ENCODE measurements around the gene INVS. TPM values are rescaled to one million over a fixed set of nuclear protein-coding genes. Genes with fewer than 3 reads are reported as not detected.

Gene INVS
- total RNA-seq, 2 donors from 2014 or later, result 17.7 to 29.7 TPM

DNA sequence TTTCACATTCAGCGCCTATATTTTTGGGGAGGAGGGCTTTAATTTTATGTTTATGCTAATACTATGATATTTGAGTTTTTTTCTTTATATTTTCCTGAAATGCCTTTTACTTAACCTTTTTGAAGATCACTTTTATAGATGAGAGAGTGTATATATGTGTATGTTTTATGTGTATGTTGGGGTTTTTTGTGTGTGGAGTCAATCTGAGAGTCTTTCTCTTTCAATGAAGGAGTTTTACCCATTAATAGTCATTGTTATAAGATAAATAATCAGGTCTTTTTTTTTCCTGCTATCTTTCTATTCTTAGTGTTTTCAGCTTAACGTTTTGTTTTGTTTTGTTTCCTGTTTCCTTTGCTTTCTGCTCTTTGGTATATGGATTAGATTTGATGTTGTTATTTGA, 141.5 kb downstream of the INVS start:
- TF ChIP-seq POLR2AphosphoS5 (IDR thresholded peaks at IDR 0.05) (no peak), POLR2A (IDR thresholded peaks at IDR 0.05) (no peak)
- Histone ChIP-seq H3K36me3 (no peaks in the 10 kb centered on the region), H3K4me3 (no peak overlapping the region), H3K4me1 (replicated peaks) (no peaks in the 10 kb centered on the region), H3K27ac (no peak overlapping the region), H3K27me3 (replicated peaks; ENCODE audit: insufficient read depth) (no peaks in the 10 kb centered on the region), H3K9me3 (no peaks in the 10 kb centered on the region)
- intact Hi-C loops (cut with DNase I), result no loop called here
- 82% methylated on average over 2 of the region's 2 CpGs for WGBS
- DNase-seq (ENCODE audit: low spot score), result no peak

DNA sequence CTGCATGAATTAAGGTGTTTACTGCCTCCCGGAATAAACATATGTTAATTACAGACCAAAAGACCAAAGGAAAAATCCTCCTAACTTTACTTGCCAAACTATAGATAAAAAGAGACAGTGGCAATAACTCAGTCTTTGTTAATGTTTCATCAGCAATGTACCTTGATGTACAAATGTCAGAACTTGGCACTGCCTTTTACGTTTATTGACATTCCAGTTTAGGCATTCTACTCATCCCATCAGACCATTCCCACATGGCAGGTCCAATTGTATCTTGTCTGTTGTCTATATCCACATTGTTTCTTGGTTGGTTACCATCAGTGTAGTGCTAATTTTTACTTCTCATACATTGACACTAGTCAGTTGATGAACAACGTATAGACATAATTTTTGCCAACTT, 168.2 kb downstream of the INVS start:
- no peak overlapping the region for H3K27ac ChIP-seq
- no peaks in the 10 kb centered on the region for H3K27me3 ChIP-seq (replicated peaks; ENCODE audit: insufficient read depth)
- H3K36me3 ChIP-seq, result no peaks in the 10 kb centered on the region
- H3K9me3 ChIP-seq, result no peaks in the 10 kb centered on the region
- no peak overlapping the region for H3K4me3 ChIP-seq
- TF ChIP-seq POLR2AphosphoS5 (IDR thresholded peaks at IDR 0.05) (no peak), POLR2A (IDR thresholded peaks at IDR 0.05) (no peak)
- TF ChIP-seq, protein P1, sequence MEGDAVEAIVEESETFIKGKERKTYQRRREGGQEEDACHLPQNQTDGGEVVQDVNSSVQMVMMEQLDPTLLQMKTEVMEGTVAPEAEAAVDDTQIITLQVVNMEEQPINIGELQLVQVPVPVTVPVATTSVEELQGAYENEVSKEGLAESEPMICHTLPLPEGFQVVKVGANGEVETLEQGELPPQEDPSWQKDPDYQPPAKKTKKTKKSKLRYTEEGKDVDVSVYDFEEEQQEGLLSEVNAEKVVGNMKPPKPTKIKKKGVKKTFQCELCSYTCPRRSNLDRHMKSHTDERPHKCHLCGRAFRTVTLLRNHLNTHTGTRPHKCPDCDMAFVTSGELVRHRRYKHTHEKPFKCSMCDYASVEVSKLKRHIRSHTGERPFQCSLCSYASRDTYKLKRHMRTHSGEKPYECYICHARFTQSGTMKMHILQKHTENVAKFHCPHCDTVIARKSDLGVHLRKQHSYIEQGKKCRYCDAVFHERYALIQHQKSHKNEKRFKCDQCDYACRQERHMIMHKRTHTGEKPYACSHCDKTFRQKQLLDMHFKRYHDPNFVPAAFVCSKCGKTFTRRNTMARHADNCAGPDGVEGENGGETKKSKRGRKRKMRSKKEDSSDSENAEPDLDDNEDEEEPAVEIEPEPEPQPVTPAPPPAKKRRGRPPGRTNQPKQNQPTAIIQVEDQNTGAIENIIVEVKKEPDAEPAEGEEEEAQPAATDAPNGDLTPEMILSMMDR (IDR thresholded peaks at IDR 0.05), result no peak
- DNase-seq (ENCODE audit: low spot score), result no peak
- 93% methylated on average over 3 of the region's 3 CpGs for WGBS
- no peaks in the 10 kb centered on the region for H3K4me1 ChIP-seq (replicated peaks)
- intact Hi-C loops (cut with DNase I), result no loop called here

DNA sequence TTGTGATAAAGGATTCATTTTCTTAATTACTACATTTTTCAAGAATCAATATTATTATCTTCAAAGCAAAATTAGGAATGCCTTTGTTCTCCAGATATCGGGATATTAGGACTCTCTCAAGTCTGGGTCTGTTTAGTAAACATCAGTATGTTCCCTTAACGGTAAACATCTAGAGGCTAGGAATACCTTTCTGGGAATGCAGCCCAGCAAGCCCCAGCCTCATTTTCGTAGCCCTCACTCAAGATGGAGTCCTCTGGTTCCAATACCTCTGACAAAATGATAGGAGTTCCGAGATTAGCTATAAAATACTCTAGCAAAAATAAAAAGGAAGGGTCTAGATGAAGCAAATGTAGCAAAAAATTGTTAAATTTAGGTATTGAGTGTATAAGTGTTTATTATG, 169.2 kb downstream of the INVS start:
- H3K9me3 ChIP-seq, result no peaks in the 10 kb centered on the region
- H3K27ac ChIP-seq, result no peak overlapping the region
- TF ChIP-seq, protein P1 (IDR thresholded peaks at IDR 0.05), result no peak
- no peak for TF ChIP-seq POLR2A (IDR thresholded peaks at IDR 0.05)
- TF ChIP-seq POLR2AphosphoS5 (IDR thresholded peaks at IDR 0.05), result no peak
- no peak for DNase-seq (ENCODE audit: low spot score)
- no peak overlapping the region for H3K4me3 ChIP-seq
- no peaks in the 10 kb centered on the region for H3K4me1 ChIP-seq (replicated peaks)
- H3K27me3 ChIP-seq (replicated peaks; ENCODE audit: insufficient read depth), result no peaks in the 10 kb centered on the region
- 92% methylated on average over 4 of the region's 4 CpGs for WGBS
- intact Hi-C loops (cut with DNase I), result no loop called here
- no peaks in the 10 kb centered on the region for H3K36me3 ChIP-seq

DNA sequence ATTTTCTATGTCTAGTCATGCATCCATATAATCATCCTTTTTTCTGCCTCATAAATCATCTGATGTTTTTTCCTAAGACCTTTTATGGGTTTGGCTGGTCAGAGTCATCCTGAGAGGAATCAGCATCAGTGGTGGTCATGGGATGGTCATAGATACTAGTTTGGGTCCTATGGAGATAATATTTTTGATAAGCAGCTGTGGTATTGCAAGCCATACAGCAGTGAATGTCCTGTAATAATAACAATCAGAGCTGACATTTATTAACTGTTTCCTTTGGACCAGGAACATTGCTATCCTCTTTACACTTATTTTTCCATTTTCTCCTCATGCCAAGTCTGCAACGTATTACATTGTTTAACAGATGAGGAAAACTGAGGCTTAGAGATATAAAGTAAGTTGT, 170.6 kb downstream of the INVS start:
- intact Hi-C loops (cut with DNase I), result no loop called here
- no peaks in the 10 kb centered on the region for H3K9me3 ChIP-seq
- no peaks in the 10 kb centered on the region for H3K27me3 ChIP-seq (replicated peaks; ENCODE audit: insufficient read depth)
- 69% methylated on average over 1 of the region's 1 CpG for WGBS
- H3K4me3 ChIP-seq, result no peak overlapping the region
- no peak for DNase-seq (ENCODE audit: low spot score)
- H3K36me3 ChIP-seq, result no peaks in the 10 kb centered on the region
- no peak overlapping the region for H3K27ac ChIP-seq
- TF ChIP-seq POLR2A (IDR thresholded peaks at IDR 0.05) (no peak), POLR2AphosphoS5 (IDR thresholded peaks at IDR 0.05) (no peak)
- TF ChIP-seq, protein P1 (IDR thresholded peaks at IDR 0.05), result no peak
- no peaks in the 10 kb centered on the region for H3K4me1 ChIP-seq (replicated peaks)

DNA sequence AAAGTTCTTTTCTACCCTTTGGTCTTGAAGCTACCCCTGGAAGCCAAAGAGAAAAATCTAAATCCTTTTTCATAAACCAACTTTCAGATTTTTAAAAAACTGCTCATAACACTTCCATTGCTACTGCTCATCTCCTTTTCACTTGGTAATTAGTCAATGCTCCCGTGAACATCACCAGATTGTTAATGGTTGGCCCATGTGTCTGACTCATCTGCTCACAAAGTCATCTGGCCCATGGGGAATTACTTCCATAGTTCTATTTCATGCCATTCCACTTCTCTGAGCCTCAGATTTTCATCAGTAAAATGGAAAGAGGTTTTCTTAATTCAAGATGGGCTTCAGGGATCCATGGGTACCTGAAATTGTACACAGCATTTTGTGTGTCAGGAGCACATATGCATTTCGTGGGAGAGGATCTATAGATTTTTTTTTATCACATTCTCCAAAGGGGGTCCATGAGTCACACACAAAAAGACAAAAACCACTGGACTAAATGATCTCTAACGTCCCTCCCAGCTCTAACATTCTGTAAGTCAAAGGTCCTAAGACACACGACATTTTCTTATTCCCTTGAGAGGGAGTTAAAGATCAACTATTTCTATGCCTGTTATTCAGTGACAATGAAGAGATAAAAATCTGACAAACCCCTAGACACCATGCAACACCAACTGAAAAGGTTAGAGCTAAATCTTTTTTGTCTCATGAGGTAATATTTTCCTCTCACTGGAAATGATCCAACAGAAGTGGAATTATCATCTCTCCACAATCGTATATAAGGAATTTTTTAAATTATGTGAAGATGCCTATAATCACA, 178.3 kb downstream of the INVS start:
- TF ChIP-seq POLR2AphosphoS5 (IDR thresholded peaks at IDR 0.05) (no peak), POLR2A (IDR thresholded peaks at IDR 0.05) (no peak)
- TF ChIP-seq, protein P1 (IDR thresholded peaks at IDR 0.05), result no peak
- no peak overlapping the region for H3K4me3 ChIP-seq
- no peaks in the 10 kb centered on the region for H3K9me3 ChIP-seq
- 78% methylated on average over 5 of the region's 5 CpGs for WGBS
- no peak overlapping the region for H3K27ac ChIP-seq
- no peaks in the 10 kb centered on the region for H3K27me3 ChIP-seq (replicated peaks; ENCODE audit: insufficient read depth)
- H3K4me1 ChIP-seq (replicated peaks), result no peaks in the 10 kb centered on the region
- intact Hi-C loops (cut with DNase I), result no loop called here
- no peaks in the 10 kb centered on the region for H3K36me3 ChIP-seq
- DNase-seq (ENCODE audit: low spot score), result no peak

All from prostate gland (tissue), 2 donors.